Activated naive CD8-positive, alpha-beta T cell treated with anti-CD3 and anti-CD28 coated beads, Interleukin-2, amount 50 U/mL, for 16 hours (primary cell): ENCODE data around the gene SCRN1.

Experiments
- DNase-seq: peaks from one replicate; pipeline ENCODE4 v3.0.0-alpha.2; 2020; ENCODE audit warnings: low read depth, low spot score

The SCRN1 gene

DNA sequence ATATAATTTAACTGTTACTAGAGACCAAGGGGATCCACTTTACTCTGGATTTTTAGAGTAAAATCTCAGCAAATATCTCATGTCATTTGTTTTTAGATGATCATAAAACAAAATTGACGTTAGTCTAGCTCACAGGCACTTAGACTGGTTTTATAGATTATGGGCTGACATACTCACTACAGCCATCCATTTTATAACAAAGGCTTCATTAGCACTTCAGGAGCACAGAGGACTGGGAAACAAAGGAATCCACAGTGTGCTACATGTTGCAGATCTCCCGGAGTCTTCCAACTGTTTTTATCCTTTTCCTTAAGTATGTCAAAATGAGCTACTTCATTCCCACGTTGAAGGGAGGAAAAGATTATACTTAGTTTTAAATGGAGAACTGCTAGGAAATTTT, 15.9 kb upstream of the SCRN1 start:
- DNase-seq, result no peak

DNA sequence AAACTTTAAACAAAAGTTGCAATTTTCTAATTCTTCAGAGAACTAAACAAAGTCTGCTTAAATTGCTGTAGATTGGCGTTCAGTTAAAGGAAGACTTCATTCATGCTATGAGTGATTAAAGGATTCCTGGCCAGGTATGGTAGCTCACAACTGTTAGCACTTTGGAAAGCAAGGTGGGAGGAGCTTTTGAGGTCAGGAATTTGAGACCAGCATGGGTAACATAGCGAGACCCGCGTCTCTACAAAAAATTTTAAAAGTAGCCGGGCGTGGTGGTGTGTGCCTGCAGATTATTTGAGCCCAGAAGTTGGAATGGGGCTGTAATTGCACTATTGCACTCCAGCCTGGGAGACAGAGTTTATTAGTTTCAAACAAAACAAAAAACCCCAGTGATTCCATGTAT, 13.5 kb upstream of the SCRN1 start:
- DNase-seq, result no peak

DNA sequence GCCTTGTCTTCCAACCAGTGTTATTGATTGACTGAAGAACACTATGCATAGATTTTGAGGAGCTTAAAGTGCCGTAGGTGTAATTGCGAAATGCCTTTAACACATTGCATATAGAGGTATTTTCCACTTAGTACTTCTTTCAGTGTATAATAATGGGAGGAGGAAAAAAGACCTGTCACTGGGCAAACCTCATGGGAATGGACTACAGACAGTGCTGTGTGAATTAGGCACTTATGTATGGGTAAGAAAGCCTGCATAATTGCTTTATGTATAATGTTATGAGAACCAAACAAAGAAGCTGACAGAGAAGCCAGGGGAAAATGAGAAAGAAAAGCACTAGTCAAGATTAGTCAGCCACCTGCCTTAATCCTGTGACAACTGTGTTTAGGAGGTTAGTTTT, 12.4 kb upstream of the SCRN1 start:
- no peak for DNase-seq

DNA sequence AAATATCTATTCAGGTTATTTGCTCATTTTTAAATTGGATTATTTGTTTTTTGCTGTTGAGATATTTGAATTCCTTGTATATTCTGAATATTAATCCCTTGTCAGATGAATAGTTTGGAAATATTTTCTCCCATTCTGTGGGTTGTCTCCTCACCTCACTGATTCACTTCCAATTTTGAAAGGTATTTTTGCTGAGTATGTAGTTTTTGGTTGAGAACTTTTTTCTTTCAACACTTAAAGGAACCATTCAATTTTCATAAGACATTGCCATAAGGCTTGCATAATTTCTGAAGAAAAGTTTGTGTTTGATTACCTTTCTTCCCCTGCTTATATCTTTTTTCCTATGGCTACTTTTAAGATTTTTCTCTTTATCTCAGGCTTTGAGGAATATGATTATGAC, 8.9 kb upstream of the SCRN1 start:
- DNase-seq, result no peak

DNA sequence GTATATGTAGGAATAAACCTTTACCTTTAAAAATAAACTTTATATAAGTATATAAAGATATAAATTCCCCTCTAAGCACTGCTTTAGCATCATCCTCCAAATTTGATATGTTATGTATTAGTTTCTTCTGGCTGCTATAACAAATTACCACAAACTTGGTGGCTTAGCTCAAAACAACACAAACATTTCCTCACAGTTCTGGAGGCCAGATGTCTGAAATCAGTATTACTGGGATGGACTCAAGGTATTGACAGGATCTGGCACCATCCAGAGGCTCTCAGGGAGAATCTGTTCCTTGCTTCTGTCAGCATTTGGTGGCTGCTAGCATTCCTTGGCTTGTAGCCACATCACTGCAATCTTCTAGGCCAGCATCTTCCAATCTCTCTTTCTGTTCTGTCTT, 6.7 kb upstream of the SCRN1 start:
- DNase-seq, result no peak

DNA sequence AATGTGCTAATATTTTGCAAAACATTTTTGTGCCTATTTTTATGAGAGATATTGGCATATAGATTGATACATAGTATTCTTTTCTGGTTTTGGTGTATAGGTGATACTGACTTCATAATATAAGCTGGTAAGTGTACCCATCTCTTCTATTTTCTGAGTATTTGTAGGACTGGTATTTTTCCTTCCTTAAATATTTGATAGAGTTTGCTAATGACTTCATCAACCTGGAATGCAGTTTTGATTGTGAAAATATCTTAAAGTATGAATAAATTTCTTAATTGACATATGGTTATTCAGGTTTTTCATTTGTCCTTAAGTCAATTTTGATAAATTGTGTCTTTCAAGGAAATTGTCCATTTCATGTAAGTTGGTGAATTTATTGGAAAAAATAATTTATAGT, 6.1 kb upstream of the SCRN1 start:
- DNase-seq, result no peak

DNA sequence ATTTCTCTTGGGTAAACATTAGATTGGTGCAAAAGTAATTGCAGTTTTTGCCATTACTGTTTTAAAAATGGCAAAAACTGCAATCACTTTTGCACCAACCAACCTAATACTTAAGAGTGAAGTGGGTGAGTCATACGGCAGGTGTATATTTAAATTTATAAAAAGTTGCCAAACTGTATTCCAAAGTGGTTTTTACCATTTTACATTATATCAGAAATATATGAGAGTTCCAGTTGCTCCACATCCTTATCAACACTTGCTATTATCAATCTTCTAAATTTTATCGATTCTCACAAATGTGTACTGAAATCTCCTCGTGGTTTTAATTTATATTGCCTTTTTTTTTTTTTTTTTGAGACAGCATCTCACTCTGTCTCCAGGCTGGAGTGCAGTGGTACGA, 3.5 kb upstream of the SCRN1 start:
- no peak for DNase-seq

- no peak for DNase-seq
Observed at GRCh38 chr7:29991937-29992336, 2.3 kb upstream of the SCRN1 start.

DNA sequence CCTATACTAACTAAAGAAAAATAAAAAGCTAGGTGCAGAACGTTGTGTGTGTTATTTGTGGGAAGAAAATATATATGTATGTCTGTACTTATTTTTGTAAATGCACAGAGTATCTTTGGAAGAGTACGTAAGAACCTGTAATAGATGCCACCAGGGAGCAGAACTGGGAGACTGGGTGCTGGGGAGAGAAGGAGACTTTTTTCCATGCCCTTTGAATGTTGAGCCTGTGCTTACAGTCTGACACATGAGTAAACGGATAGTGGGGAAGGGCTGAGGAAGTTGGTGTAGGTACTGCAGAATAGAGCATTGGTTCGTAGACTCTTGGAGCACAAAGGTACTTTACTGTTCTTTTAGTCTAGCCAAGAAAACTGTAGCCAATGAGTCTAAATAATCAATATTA, 1.3 kb upstream of the SCRN1 start:
- DNase-seq, result no peak

- no peak for DNase-seq
Observed at GRCh38 chr7:29988424-29989256, 961 bp downstream of the SCRN1 start.

DNA sequence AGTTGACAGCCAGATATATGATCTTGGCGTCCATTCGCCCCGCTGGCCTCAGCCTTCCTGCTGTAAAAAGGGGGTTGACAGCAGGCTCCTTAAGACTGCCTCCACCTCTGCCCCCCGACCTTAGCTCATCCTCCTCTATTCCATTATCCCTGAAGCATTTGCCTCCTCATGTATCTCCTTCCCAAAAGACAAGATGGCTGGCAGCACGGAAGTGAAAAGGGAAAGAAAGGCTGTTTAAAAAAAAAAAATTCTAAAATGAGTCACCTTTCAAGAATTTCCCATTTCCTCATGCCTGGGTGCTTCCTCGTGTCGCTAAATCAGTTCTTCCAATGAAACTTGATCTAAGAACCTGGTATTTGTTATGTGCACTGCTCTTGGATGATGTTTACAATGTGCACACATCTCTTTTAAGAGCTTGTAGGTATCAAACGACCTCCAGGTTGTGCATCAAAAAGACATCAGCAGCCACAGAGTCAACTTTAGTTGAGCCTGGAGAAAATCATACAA, 1.7 kb downstream of the SCRN1 start:
- no peak for DNase-seq

- DNase-seq, result no peak
Observed at GRCh38 chr7:29987083-29987482, 2.5 kb downstream of the SCRN1 start.

- no peak for DNase-seq
Observed at GRCh38 chr7:29980151-29980550, 9.4 kb downstream of the SCRN1 start.

DNA sequence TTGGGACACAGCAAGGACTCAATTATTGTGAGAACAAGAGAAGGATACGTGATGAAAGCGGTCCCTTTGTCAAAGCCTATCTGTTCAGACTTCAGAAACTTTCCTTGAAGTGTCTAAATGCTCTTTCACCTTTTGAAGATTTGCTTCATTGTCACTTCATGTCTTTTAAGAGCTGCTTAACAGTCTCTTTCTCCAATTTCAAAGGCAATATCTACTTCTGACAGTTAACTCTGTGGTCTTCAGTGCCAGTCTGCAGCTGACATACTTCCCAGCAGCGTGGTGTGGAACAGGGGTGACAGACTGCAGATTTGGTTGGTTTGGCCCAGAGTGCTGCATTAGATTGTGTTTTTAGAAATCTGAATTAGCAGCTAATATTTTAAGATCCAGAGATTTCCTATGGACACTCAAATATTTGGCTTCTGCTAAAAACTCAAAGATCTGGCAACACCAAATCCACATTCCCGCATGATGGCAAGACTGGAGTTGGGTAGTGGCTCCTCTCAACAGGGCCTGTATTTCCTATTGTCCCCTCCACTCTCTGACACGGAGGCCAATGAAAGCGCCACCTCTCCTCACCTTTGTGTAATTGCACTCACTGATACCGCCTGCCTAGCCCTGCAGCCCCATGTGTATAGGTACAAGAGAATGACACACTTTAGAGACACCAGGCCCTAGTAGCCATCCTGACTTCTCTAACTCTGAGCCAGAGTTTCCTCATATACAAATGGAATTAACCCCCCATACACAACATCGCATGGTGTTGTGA, 11.5 kb downstream of the SCRN1 start:
- no peak for DNase-seq

DNA sequence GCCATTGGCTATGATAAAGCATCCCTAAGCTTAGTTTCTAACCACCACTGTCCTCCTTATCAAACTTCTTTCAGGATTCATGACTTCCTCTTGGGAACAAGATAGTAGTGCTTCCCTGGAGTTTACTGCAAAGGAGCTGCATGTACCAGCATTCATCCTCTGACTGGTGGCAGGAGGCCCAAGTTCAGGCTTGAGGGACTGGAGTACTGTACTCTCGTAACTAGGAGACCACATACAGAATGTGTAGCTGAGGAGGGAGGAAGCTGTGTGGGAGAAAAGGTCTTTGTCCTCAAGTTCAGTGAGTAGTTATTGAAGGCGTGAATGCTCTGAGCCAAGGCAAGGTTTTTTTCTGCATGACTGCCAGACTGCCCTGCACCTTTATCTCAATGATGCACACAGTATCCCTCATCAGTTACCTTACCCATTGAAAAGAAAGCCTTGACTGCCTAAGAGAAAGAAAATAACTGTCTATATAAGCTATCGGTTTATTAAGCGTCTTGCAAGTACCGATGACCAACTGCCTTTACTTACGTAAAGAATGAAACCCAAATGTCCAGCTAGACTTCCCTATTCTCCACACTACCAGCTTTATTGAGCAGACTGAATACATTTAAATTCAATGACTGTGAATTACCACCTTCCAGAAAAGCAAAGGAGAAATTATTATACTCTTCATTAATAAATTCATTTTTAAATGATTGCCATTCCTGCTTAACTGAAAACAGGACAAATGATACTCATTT, 12.8 kb downstream of the SCRN1 start:
- no peak for DNase-seq

DNA sequence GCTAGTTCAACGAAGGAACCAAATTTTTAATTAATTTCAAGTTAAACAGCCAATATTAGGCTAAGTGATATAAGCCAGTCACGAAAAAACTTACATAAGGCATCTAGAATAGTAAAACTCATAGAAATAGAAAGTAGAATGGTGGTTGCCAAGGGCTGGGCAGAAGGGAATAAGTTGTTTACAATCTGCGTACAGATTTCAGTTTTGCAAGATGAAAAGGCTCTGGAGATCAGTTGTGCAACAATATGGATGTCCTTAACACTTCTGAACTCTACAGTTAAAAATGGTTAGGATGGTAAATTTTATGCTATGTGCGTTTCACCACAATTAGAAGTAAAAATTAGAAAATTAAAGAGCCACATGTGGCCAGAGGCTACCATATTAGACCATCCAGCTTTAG, 13.3 kb downstream of the SCRN1 start:
- no peak for DNase-seq

GRCh38 chr7:29975561-29975960, 14.0 kb downstream of the SCRN1 start:
- DNase-seq, result no peak

GRCh38 chr7:29974286-29974685, 15.3 kb downstream of the SCRN1 start:
- no peak for DNase-seq

DNA sequence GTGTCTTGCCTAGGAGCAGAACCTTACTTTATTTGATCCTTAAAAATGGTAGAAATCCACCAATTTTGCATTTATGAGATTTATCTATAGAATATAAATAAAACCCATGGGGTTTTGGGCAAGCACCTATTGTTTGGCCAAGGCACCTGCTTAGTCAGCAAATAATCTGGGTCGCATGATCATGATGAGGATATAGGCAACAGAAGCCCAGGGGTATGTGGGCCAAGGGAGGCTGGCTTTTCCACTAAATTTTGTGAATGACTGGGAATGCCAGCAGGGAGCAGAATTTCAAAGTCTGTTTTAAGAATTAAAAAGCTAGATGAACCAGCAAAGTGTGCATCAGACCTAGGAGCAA, 17.3 kb downstream of the SCRN1 start:
- no peak for DNase-seq

DNA sequence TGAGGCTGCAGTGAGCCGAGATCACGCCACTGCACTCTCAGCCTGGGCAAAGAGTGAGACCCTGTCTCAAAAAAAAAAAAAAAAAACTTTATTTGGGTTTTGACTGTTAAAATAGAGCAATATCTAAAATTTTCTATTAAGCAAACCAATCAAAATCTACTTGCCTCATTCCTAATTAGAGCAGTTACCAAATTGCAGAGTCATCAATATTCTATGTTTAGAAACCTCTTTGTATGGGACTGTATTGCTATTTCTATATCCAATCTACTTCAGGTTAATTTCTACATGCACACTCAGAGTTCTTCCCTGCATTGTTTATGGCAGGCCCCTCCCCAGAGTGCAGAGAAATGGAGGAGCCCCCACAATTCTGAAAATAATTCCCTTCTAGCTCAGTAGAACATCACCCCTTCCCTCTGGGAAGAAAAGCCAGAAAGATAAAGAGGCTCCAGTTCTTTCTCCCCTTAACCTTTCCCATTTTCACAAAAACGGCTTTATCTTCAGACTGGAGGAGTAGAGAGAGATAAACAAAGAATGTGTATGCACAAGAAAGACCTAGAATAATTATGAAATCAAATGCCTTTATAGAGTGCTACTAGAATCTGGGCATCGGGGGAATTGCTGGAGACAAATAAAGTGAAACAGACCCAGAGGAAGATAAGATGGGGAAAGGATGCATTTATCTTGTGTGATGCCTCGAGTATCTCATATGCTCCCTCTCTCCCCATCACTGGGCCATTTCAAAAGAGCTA, 17.9 kb downstream of the SCRN1 start:
- DNase-seq, result no peak

- no peak for DNase-seq
Observed at GRCh38 chr7:29970158-29970557, 19.4 kb downstream of the SCRN1 start.

- no peak for DNase-seq
Observed at GRCh38 chr7:29969738-29970137, 19.9 kb downstream of the SCRN1 start.
